Measurements from ENCODE around the gene NANOS3. TPM values are rescaled to one million over a fixed set of nuclear protein-coding genes. Genes with fewer than 3 reads are reported as not detected.

The NANOS3 gene
- total and polyA plus RNA-seq, 9 of the 15 experiments (the other 6 are each of a cell fraction or from before 2014, with no cell fraction given): not detected

- in situ Hi-C loops (cut with MboI): no loop called here
- Histone ChIP-seq H3K4me2 (ENCODE audit: insufficient read depth, low read length) (no peak overlapping the region), H3K36me3 (ENCODE audit: control insufficient read depth, insufficient read depth, low read length) (peaks cover 36% of the 10 kb centered on the region; the same call in 2 of the 3 replicates), H2AFZ (ENCODE audit: low read depth, low read length) (no peak overlapping the region), H3K4me1 (replicated peaks in 1 of 2; ENCODE audit: control insufficient read depth in 2 of 2, insufficient read depth in 2 of 2, low read length in 2 of 2) (peaks cover 0 to 37% of the 10 kb centered on the region in 2 experiments; a peak in 2 of 5 replicates), H3K27me3 (ENCODE audit: control insufficient read depth in 2 of 2, insufficient read depth in 2 of 2, low read length in 2 of 2) (no peaks in the 10 kb centered on the region; a peak in 1 of 5 replicates), H4K20me1 (replicated peaks; ENCODE audit: control insufficient read depth, insufficient read depth, low read length) (no peaks in the 10 kb centered on the region), H3K9me3 (replicated peaks; ENCODE audit: control insufficient read depth, insufficient read depth, low read depth, low read length) (no peaks in the 10 kb centered on the region), H3K9me1 (ENCODE audit: control insufficient read depth, insufficient read depth, low read length) (peaks cover 4% of the 10 kb centered on the region), H3K79me2 (ENCODE audit: control insufficient read depth, insufficient read depth, low read length) (no peaks in the 10 kb centered on the region), H3K4me3 (no peak overlapping the region), H3K27ac (ENCODE audit: extremely low read depth, low read depth, low read length) (no peak overlapping the region), H3K9ac (ENCODE audit: insufficient read depth in 1 of 2, low read depth in 2 of 2, low read length in 2 of 2) (no peak overlapping the region)
- no peak for FAIRE-seq
- WGBS (ENCODE audit: insufficient coverage, low coverage, missing lambda C conversion rate): 92% methylated on average over 6 of the region's 17 CpGs
- TF ChIP-seq ZNF134 (CRISPR knock-in tag; conservative IDR thresholded peaks at IDR 0.05): no peak
- TF ChIP-seq MED1 (CRISPR knock-in tag; IDR thresholded peaks at IDR 0.05; ENCODE audit: borderline replicate concordance): no peak
- no peak for TF ChIP-seq TSC22D4 (tag; IDR thresholded peaks at IDR 0.05)
- peak; percentile 84 for TF ChIP-seq ZBTB33 (CRISPR knock-in tag; IDR thresholded peaks at IDR 0.05)
- no peak for TF ChIP-seq ZNF785 (CRISPR knock-in tag; IDR thresholded peaks at IDR 0.05)
- 0 out of 2 replicates have a peak, but pooled peaks have one; percentile 16 for TF ChIP-seq POLR2G (IDR thresholded peaks at IDR 0.05; ENCODE audit: low read depth, low read length)
- no peak for TF ChIP-seq EP400 (IDR thresholded peaks at IDR 0.05)
- CTCF ChIA-PET (ENCODE audit: low intra/inter-chr PET ratio): no interaction called here
- POLR2A ChIA-PET: interaction anchor here (1.0 to 1.4 kb wide), 2 partner anchors 11 to 13 kb away, joined by 4 to 9 read pairs; no protein-coding TSS in a partner anchor
- ATAC-seq: no peak
- intact Hi-C loops (cut with micrococcal nuclease): no loop called here
- no peak for DNase-seq (ENCODE audit: extremely low read depth in 1 of 4, low spot score in 3 of 4)
- no TSS peak for BruUV-seq (replicated peaks)
These were observed 53.0 kb downstream of the NANOS3 start for GRCh38 chr19:13929956-13930355.

MicroRNA genes within 50 kb of the gene (microRNA counts, 767-probe panel; counts per million panel counts)
- not detected for microRNA hsa-miR-181c-5p
- microRNA hsa-miR-23a-3p: 5,323 counts per million, percentile 91 among the panel's probes with 10 or more counts
- microRNA hsa-miR-24-3p: 4,466 counts per million, percentile 85 among the panel's probes with 10 or more counts
- 2,905 counts per million, percentile 68 among the panel's probes with 10 or more counts for microRNA hsa-miR-27a-3p

Small RNA genes within 50 kb of the gene (microRNA-seq; reads per million reads assigned to microRNA genes)
- gene MIR181C (ENCODE audit: borderline microRNAs expressed): 73.4 reads per million, percentile 77 among the genes with 10 or more reads in this experiment
- 32.7 reads per million, percentile 71 among the genes with 10 or more reads in this experiment for gene MIR181D (ENCODE audit: borderline microRNAs expressed)

Small RNA genes within 50 kb of the gene (small RNA-seq; reads per million reads assigned to genes)
- 12.9 reads per million, percentile 96 among the genes with 10 or more reads in this experiment for gene MIR181C
- 4.2 reads per million, percentile 91 among the genes with 10 or more reads in this experiment for gene MIR181D

Other genes starting within 250 kb of the NANOS3 start
Only the 7 nearest of the 15 such genes appear.
- gene MRI1, start 112.6 kb upstream of the NANOS3 start, total RNA-seq (2014; rRNA removed): 57.4 and 68.7 TPM in 2 replicates
- gene MRI1, start 112.6 kb upstream of the NANOS3 start, total RNA-seq (2014; rRNA removed; fragmentation: Illumina TruSeq; extraction: Trizol): 13.3 and 15.8 TPM in 2 replicates
- gene MRI1, start 112.6 kb upstream of the NANOS3 start, total RNA-seq (2015; rRNA removed; fragmentation: Illumina TruSeq; extraction: Trizol): 30.9 and 31.6 TPM in 2 replicates
- gene MRI1, start 112.6 kb upstream of the NANOS3 start, total RNA-seq (2021): 45.8 and 47.3 TPM in 2 replicates
- 19.3 and 27.7 TPM in 2 replicates for gene MRI1, start 112.6 kb upstream of the NANOS3 start, polyA plus RNA-seq (2011; rRNA removed)
- 28.2 and 30.0 TPM in 2 replicates for gene MRI1, start 112.6 kb upstream of the NANOS3 start, polyA plus RNA-seq (2014; fragmentation: Illumina TruSeq; extraction: Trizol)
- 1 to 10 TPM; 5.5 to 6.5 TPM for gene MRI1, start 112.6 kb upstream of the NANOS3 start, polyA plus RNA-seq (2014; fragmentation: Nextera tagmentation; extraction: Ambion mirVana)
- 34.7 and 43.0 TPM in 2 replicates for gene MRI1, start 112.6 kb upstream of the NANOS3 start, polyA plus RNA-seq (2014; rRNA removed)
- gene C19orf53, start 102.7 kb upstream of the NANOS3 start, total RNA-seq (2014; rRNA removed): 164 and 284 TPM in 2 replicates
- 63.0 and 98.5 TPM in 2 replicates for gene C19orf53, start 102.7 kb upstream of the NANOS3 start, total RNA-seq (2014; rRNA removed; fragmentation: Illumina TruSeq; extraction: Trizol)
- 115 and 130 TPM in 2 replicates for gene C19orf53, start 102.7 kb upstream of the NANOS3 start, total RNA-seq (2015; rRNA removed; fragmentation: Illumina TruSeq; extraction: Trizol)
- 95.9 and 109 TPM in 2 replicates for gene C19orf53, start 102.7 kb upstream of the NANOS3 start, total RNA-seq (2021)
- 151 and 169 TPM in 2 replicates for gene C19orf53, start 102.7 kb upstream of the NANOS3 start, polyA plus RNA-seq (2011; rRNA removed)
- gene C19orf53, start 102.7 kb upstream of the NANOS3 start, polyA plus RNA-seq (2014; fragmentation: Illumina TruSeq; extraction: Trizol): 205 and 214 TPM in 2 replicates
- 100 to 1,000 TPM; 416 to 441 TPM for gene C19orf53, start 102.7 kb upstream of the NANOS3 start, polyA plus RNA-seq (2014; fragmentation: Nextera tagmentation; extraction: Ambion mirVana)
- gene C19orf53, start 102.7 kb upstream of the NANOS3 start, polyA plus RNA-seq (2014; rRNA removed): 197 and 206 TPM in 2 replicates
- 1.0 and 1.3 TPM in 2 replicates for gene ZSWIM4, start 81.7 kb upstream of the NANOS3 start, total RNA-seq (2014; rRNA removed)
- gene ZSWIM4, start 81.7 kb upstream of the NANOS3 start, total RNA-seq (2014; rRNA removed; fragmentation: Illumina TruSeq; extraction: Trizol): 0.22 and 0.25 TPM in 2 replicates
- gene ZSWIM4, start 81.7 kb upstream of the NANOS3 start, total RNA-seq (2015; rRNA removed; fragmentation: Illumina TruSeq; extraction: Trizol): 0.25 and 0.57 TPM in 2 replicates
- 3.5 and 3.7 TPM in 2 replicates for gene ZSWIM4, start 81.7 kb upstream of the NANOS3 start, total RNA-seq (2021)
- gene ZSWIM4, start 81.7 kb upstream of the NANOS3 start, polyA plus RNA-seq (2011; rRNA removed): 0.67 and 1.0 TPM in 2 replicates
- 0.79 and 1.7 TPM in 2 replicates for gene ZSWIM4, start 81.7 kb upstream of the NANOS3 start, polyA plus RNA-seq (2014; fragmentation: Illumina TruSeq; extraction: Trizol)
- not detected for gene ZSWIM4, start 81.7 kb upstream of the NANOS3 start, polyA plus RNA-seq (2014; fragmentation: Nextera tagmentation; extraction: Ambion mirVana)
- gene ZSWIM4, start 81.7 kb upstream of the NANOS3 start, polyA plus RNA-seq (2014; rRNA removed): 1.1 and 2.1 TPM in 2 replicates
- gene BRME1, start 29.0 kb downstream of the NANOS3 start, total RNA-seq (2014; rRNA removed): 3.6 and 4.2 TPM in 2 replicates
- 1.9 and 2.4 TPM in 2 replicates for gene BRME1, start 29.0 kb downstream of the NANOS3 start, total RNA-seq (2014; rRNA removed; fragmentation: Illumina TruSeq; extraction: Trizol)
- gene BRME1, start 29.0 kb downstream of the NANOS3 start, total RNA-seq (2015; rRNA removed; fragmentation: Illumina TruSeq; extraction: Trizol): 4.6 and 6.0 TPM in 2 replicates
- 5.9 and 6.1 TPM in 2 replicates for gene BRME1, start 29.0 kb downstream of the NANOS3 start, total RNA-seq (2021)
- 3.0 and 5.5 TPM in 2 replicates for gene BRME1, start 29.0 kb downstream of the NANOS3 start, polyA plus RNA-seq (2011; rRNA removed)
- gene BRME1, start 29.0 kb downstream of the NANOS3 start, polyA plus RNA-seq (2014; fragmentation: Illumina TruSeq; extraction: Trizol): 4.6 and 4.8 TPM in 2 replicates
- under 1 TPM; 0.75 to 0.88 TPM for gene BRME1, start 29.0 kb downstream of the NANOS3 start, polyA plus RNA-seq (2014; fragmentation: Nextera tagmentation; extraction: Ambion mirVana)
- 4.5 and 6.0 TPM in 2 replicates for gene BRME1, start 29.0 kb downstream of the NANOS3 start, polyA plus RNA-seq (2014; rRNA removed)
- 17.9 and 18.8 TPM in 2 replicates for gene CC2D1A, start 29.1 kb downstream of the NANOS3 start, total RNA-seq (2014; rRNA removed)
- 5.8 and 7.7 TPM in 2 replicates for gene CC2D1A, start 29.1 kb downstream of the NANOS3 start, total RNA-seq (2014; rRNA removed; fragmentation: Illumina TruSeq; extraction: Trizol)
- 12.0 and 12.9 TPM in 2 replicates for gene CC2D1A, start 29.1 kb downstream of the NANOS3 start, total RNA-seq (2015; rRNA removed; fragmentation: Illumina TruSeq; extraction: Trizol)
- gene CC2D1A, start 29.1 kb downstream of the NANOS3 start, total RNA-seq (2021): 28.4 and 31.0 TPM in 2 replicates
- 10.1 and 25.5 TPM in 2 replicates for gene CC2D1A, start 29.1 kb downstream of the NANOS3 start, polyA plus RNA-seq (2011; rRNA removed)
- 15.6 and 21.2 TPM in 2 replicates for gene CC2D1A, start 29.1 kb downstream of the NANOS3 start, polyA plus RNA-seq (2014; fragmentation: Illumina TruSeq; extraction: Trizol)
- gene CC2D1A, start 29.1 kb downstream of the NANOS3 start, polyA plus RNA-seq (2014; fragmentation: Nextera tagmentation; extraction: Ambion mirVana): under 1 TPM; 0.32 to 0.42 TPM
- gene CC2D1A, start 29.1 kb downstream of the NANOS3 start, polyA plus RNA-seq (2014; rRNA removed): 26.7 and 27.1 TPM in 2 replicates
- gene PODNL1, start 61.3 kb downstream of the NANOS3 start, total RNA-seq (2014; rRNA removed): 0.12 TPM in 1 of 2 replicates, not detected in the other
- gene PODNL1, start 61.3 kb downstream of the NANOS3 start, total RNA-seq (2014; rRNA removed; fragmentation: Illumina TruSeq; extraction: Trizol): not detected in 2 replicates
- 0.25 and 0.34 TPM in 2 replicates for gene PODNL1, start 61.3 kb downstream of the NANOS3 start, total RNA-seq (2015; rRNA removed; fragmentation: Illumina TruSeq; extraction: Trizol)
- gene PODNL1, start 61.3 kb downstream of the NANOS3 start, total RNA-seq (2021): 0.40 and 0.47 TPM in 2 replicates
- 0.18 and 0.46 TPM in 2 replicates for gene PODNL1, start 61.3 kb downstream of the NANOS3 start, polyA plus RNA-seq (2011; rRNA removed)
- gene PODNL1, start 61.3 kb downstream of the NANOS3 start, polyA plus RNA-seq (2014; fragmentation: Illumina TruSeq; extraction: Trizol): 0.22 and 0.42 TPM in 2 replicates
- gene PODNL1, start 61.3 kb downstream of the NANOS3 start, polyA plus RNA-seq (2014; fragmentation: Nextera tagmentation; extraction: Ambion mirVana): under 1 TPM in 1 of 2 experiments, not detected in 1; 0.24 TPM
- gene PODNL1, start 61.3 kb downstream of the NANOS3 start, polyA plus RNA-seq (2014; rRNA removed): 0.21 TPM in 1 of 2 replicates, not detected in the other
- 37.0 and 39.4 TPM in 2 replicates for gene DCAF15, start 75.4 kb downstream of the NANOS3 start, total RNA-seq (2014; rRNA removed)
- gene DCAF15, start 75.4 kb downstream of the NANOS3 start, total RNA-seq (2014; rRNA removed; fragmentation: Illumina TruSeq; extraction: Trizol): 10.4 and 13.6 TPM in 2 replicates
- 22.5 and 24.0 TPM in 2 replicates for gene DCAF15, start 75.4 kb downstream of the NANOS3 start, total RNA-seq (2015; rRNA removed; fragmentation: Illumina TruSeq; extraction: Trizol)
- gene DCAF15, start 75.4 kb downstream of the NANOS3 start, total RNA-seq (2021): 63.2 and 68.5 TPM in 2 replicates
- gene DCAF15, start 75.4 kb downstream of the NANOS3 start, polyA plus RNA-seq (2011; rRNA removed): 27.7 and 46.8 TPM in 2 replicates
- 31.0 and 55.5 TPM in 2 replicates for gene DCAF15, start 75.4 kb downstream of the NANOS3 start, polyA plus RNA-seq (2014; fragmentation: Illumina TruSeq; extraction: Trizol)
- gene DCAF15, start 75.4 kb downstream of the NANOS3 start, polyA plus RNA-seq (2014; fragmentation: Nextera tagmentation; extraction: Ambion mirVana): under 1 TPM; 0.17 to 0.56 TPM
- 52.5 and 56.2 TPM in 2 replicates for gene DCAF15, start 75.4 kb downstream of the NANOS3 start, polyA plus RNA-seq (2014; rRNA removed)